GM23248 (cell line): Measurements from ENCODE around the gene SLC8A2. TPM values are rescaled to one million over a fixed set of nuclear protein-coding genes. Genes with fewer than 3 reads are reported as not detected.
A peak's percentile ranks its signal among the peaks of the same experiment; 100 is the strongest.
"Not testable (repeated sequence)": the region's sequence is repeated elsewhere in the genome, so short reads cannot be mapped to it uniquely, and the experiment has no call there.

Source experiments
- DNase-seq: peaks from one replicate; pipeline ENCODE4 v3.0.0-alpha.2; 2015
- H2AFZ ChIP-seq: fragments of 200-600 bp; sonication (generic); 2 replicates; pipeline ENCODE4 v1.6.1; 2016; ENCODE audit warnings: antibody characterized with exemption
- H3F3A ChIP-seq: fragments of 200-600 bp; sonication (generic); 2 replicates; pipeline ENCODE4 v1.6.1; 2016; ENCODE audit warnings: mild to moderate bottlenecking, antibody characterized with exemption, mixed run types; ENCODE audit not compliant: insufficient read depth
- H3K27ac ChIP-seq: fragments of 200-600 bp; sonication (generic); 2 replicates; pipeline ENCODE4 v1.5.1; 2016; ENCODE audit warnings: mild to moderate bottlenecking
- H3K27me3 ChIP-seq: fragments of 200-600 bp; sonication (generic); replicated peaks from 2 replicates; pipeline ENCODE4 v1.6.1; 2016; ENCODE audit warnings: mild to moderate bottlenecking; ENCODE audit not compliant: insufficient read depth
- H3K36me3 ChIP-seq: fragments of 200-600 bp; sonication (generic); 2 replicates; pipeline ENCODE4 v1.6.1; 2016; ENCODE audit warnings: low read depth, mild to moderate bottlenecking
- H3K4me1 ChIP-seq: fragments of 200-600 bp; sonication (generic); 2 replicates; pipeline ENCODE4 v1.6.1; 2016; ENCODE audit warnings: mild to moderate bottlenecking; ENCODE audit not compliant: insufficient read depth
- H3K4me2 ChIP-seq: fragments of 200-600 bp; sonication (generic); one replicate; pipeline ENCODE4 v1.6.1; 2016; ENCODE audit warnings: mild to moderate bottlenecking; ENCODE audit not compliant: unreplicated experiment
- H3K4me3 ChIP-seq: fragments of 200-600 bp; sonication (generic); 2 replicates; pipeline ENCODE4 v1.5.1; 2016; ENCODE audit warnings: mild to moderate bottlenecking
- H3K79me2 ChIP-seq: fragments of 200-600 bp; sonication (generic); 2 replicates; pipeline ENCODE4 v1.6.1; 2016; ENCODE audit warnings: mild to moderate bottlenecking; ENCODE audit not compliant: insufficient read depth
- H3K9ac ChIP-seq: fragments of 200-600 bp; sonication (generic); 2 replicates; pipeline ENCODE4 v1.6.1; 2016; ENCODE audit warnings: mild to moderate bottlenecking
- H3K9me2 ChIP-seq: fragments of 200-600 bp; sonication (generic); 2 replicates; pipeline ENCODE4 v1.6.1; 2016; ENCODE audit warnings: mixed run types, mild to moderate bottlenecking, moderate library complexity; ENCODE audit not compliant: insufficient read depth
- H3K9me3 ChIP-seq: fragments of 200-600 bp; sonication (generic); one replicate; pipeline ENCODE4 v1.6.1; 2017; ENCODE audit warnings: low read depth
- H4K20me1 ChIP-seq: fragments of 200-600 bp; sonication (generic); 2 replicates; pipeline ENCODE4 v1.6.0; 2016; ENCODE audit not compliant: insufficient read depth
- EZH2 ChIP-seq: fragments of 200-600 bp; sonication (generic); IDR thresholded peaks from 2 replicates; pipeline ENCODE4 v1.6.1; 2018; ENCODE audit warnings: antibody characterized with exemption, mild to moderate bottlenecking; ENCODE audit not compliant: insufficient read depth, poor library complexity, severe bottlenecking
- EZH2phosphoT487 ChIP-seq: fragments of 200-600 bp; sonication (generic); IDR thresholded peaks from 2 replicates; pipeline ENCODE4 v1.6.1; 2018; ENCODE audit warnings: antibody characterized with exemption, moderate library complexity, mild to moderate bottlenecking, low read depth; ENCODE audit not compliant: insufficient read depth
- WGBS, 2 experiments: methylation state at CpG; one replicate each; pipeline ENCODE4 v1.1.6; 2015 to 2017; ENCODE audit warnings: low lambda C conversion rate in 2 of 2, low coverage in 1 of 2; ENCODE audit errors: missing lambda C conversion rate in 2 of 2; 5-methylcytosine and 5-hydroxymethylcytosine counted together
- in situ Hi-C: fragments of 300-500 bp; cut with MboI; formaldehyde crosslinking; loops from 2 replicates; pipeline ENCODE4 v1.15.0; 2020
- polyA plus RNA-seq: library from polyadenylated mRNA; unstranded; fragments of >200 nt; fragmentation: Nextera tagmentation; extraction: Ambion mirVana; gene quantifications from 2 replicates; pipeline ENCODE4 v1.2.1, GENCODE V29; 2016
- total RNA-seq: library from RNA; depleted of rRNA; stranded (reverse); fragments of >200 nt; shearing (Covaris generic); gene quantifications from 2 replicates; pipeline ENCODE4 v1.2.3, GENCODE V29; 2014

Gene SLC8A2
- total and polyA plus RNA-seq, 2 experiments from 2014 or later = not detected

- no peak for TF ChIP-seq EZH2
- no peak for TF ChIP-seq EZH2phosphoT487
- 90 to 92% methylated on average over 19 of the region's 19 CpGs for WGBS, 2 experiments
- in situ Hi-C loops = no loop called here
These were observed 16.1 kb upstream of the SLC8A2 start for GRCh38 chr19:47487551-47488515.

GRCh38 chr19:47486900-47487299 lies 15.2 kb upstream of the SLC8A2 start:
- no peaks in the 10 kb centered on the region for H3K79me2 ChIP-seq
- in situ Hi-C loops = no loop called here
- WGBS, 2 experiments = 68 to 74% methylated on average over 8 to 9 of the region's 9 CpGs
- 0 out of 2 replicates have a peak, but pooled peaks cover 7% of the 10 kb centered on the region for H3F3A ChIP-seq
- H3K27ac ChIP-seq = no peak overlapping the region
- no peak overlapping the region for H3K4me2 ChIP-seq
- H3K4me1 ChIP-seq = peaks cover 3% of the 10 kb centered on the region; the same call in 1 of the 2 replicates
- H3K9ac ChIP-seq = no peak overlapping the region
- H4K20me1 ChIP-seq = no peaks in the 10 kb centered on the region
- no peak overlapping the region for H2AFZ ChIP-seq
- H3K27me3 ChIP-seq = no peaks in the 10 kb centered on the region
- peaks cover 6% of the 10 kb centered on the region; the same call in 1 of the 2 replicates for H3K36me3 ChIP-seq
- DNase-seq = no peak
- no peaks in the 10 kb centered on the region for H3K9me3 ChIP-seq
- H3K4me3 ChIP-seq = no peak overlapping the region
- no peaks in the 10 kb centered on the region for H3K9me2 ChIP-seq
- no peak for TF ChIP-seq EZH2
- no peak for TF ChIP-seq EZH2phosphoT487

More at GRCh38 chr19:47487551-47488515, 16.1 kb upstream of the SLC8A2 start:
- Histone ChIP-seq H3K79me2 (no peaks in the 10 kb centered on the region), H4K20me1 (no peaks in the 10 kb centered on the region), H3K4me1 (peaks cover 3% of the 10 kb centered on the region; the same call in 1 of the 2 replicates), H3K27me3 (no peaks in the 10 kb centered on the region), H3F3A (0 out of 2 replicates have a peak, but pooled peaks cover 7% of the 10 kb centered on the region), H3K27ac (no peak overlapping the region), H3K4me3 (no peak overlapping the region), H2AFZ (no peak overlapping the region), H3K4me2 (no peak overlapping the region), H3K36me3 (peaks cover 6% of the 10 kb centered on the region; the same call in 1 of the 2 replicates), H3K9me2 (no peaks in the 10 kb centered on the region), H3K9me3 (no peaks in the 10 kb centered on the region), H3K9ac (no peak overlapping the region)
- DNase-seq = no peak

DNA sequence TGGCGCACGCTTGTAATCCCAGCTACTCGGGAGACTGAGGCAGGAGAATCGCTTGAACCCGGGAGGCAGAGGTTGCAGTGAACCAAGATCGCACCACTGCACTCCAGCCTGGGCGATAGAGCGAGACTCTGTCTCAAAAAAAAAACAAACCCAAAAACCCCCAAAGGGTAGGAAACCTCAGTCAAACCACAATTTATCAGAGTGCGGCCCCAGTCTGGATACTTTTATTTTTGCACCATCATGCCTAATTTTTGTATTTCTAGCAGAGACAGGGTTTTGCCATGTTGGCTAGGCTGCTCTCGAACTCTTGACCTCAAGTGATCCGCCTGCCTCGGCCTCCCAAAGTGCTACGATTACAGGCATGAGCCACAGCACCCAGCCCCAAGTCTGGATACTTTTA lies 14.5 kb upstream of the SLC8A2 start:
- H4K20me1 ChIP-seq, H3K9me3 ChIP-seq, DNase-seq, H3K9ac ChIP-seq, H3K4me2 ChIP-seq, H3K27me3 ChIP-seq, H3K79me2 ChIP-seq, H3K27ac ChIP-seq, H3K4me1 ChIP-seq, in situ Hi-C loops, H3K9me2 ChIP-seq, H3K36me3 ChIP-seq, H2AFZ ChIP-seq, H3F3A ChIP-seq, H3K4me3 ChIP-seq: not testable (repeated sequence)
- WGBS, 2 experiments = 89 to 92% methylated on average over 13 of the region's 13 CpGs

GRCh38 chr19:47485210-47485609 lies 13.5 kb upstream of the SLC8A2 start:
- Histone ChIP-seq H3K4me3 (peak overlapping the region; percentile 92; the same call in 1 of the 2 replicates), H3K79me2 (no peaks in the 10 kb centered on the region), H3K27me3 (no peaks in the 10 kb centered on the region), H3K36me3 (peaks cover 6% of the 10 kb centered on the region; the same call in 1 of the 2 replicates), H2AFZ (no peak overlapping the region), H4K20me1 (no peaks in the 10 kb centered on the region), H3K9me2 (no peaks in the 10 kb centered on the region), H3K4me1 (peaks cover 3% of the 10 kb centered on the region; the same call in 1 of the 2 replicates), H3K9ac (peak overlapping the region; percentile 95; the same call in 1 of the 2 replicates), H3F3A (0 out of 2 replicates have a peak, but pooled peaks cover 7% of the 10 kb centered on the region), H3K27ac (no peak overlapping the region), H3K4me2 (peak overlapping the region; percentile 96), H3K9me3 (no peaks in the 10 kb centered on the region)
- TF ChIP-seq EZH2 (no peak), EZH2phosphoT487 (no peak)
- 87 to 90% methylated on average over 6 of the region's 6 CpGs for WGBS, 2 experiments
- in situ Hi-C loops = no loop called here
- no peak for DNase-seq
